Measurements from ENCODE around the gene ZNF385A. TPM values are rescaled to one million over a fixed set of nuclear protein-coding genes. Genes with fewer than 3 reads are reported as not detected.

Gene ZNF385A
- total RNA-seq, 1 experiment from 2014 or later, result 5.7 TPM

- Histone ChIP-seq H3K79me1 (ENCODE audit: insufficient read depth, low read depth, low read length, poor library complexity, severe bottlenecking) (no peaks in the 10 kb centered on the region), H3K18ac (ENCODE audit: insufficient read length, low read depth, low read length) (no peak overlapping the region), H3K4ac (ENCODE audit: low read depth, low read length) (no peak overlapping the region), H2BK5ac (ENCODE audit: insufficient read length, low read length) (no peak overlapping the region), H2BK20ac (ENCODE audit: low read depth, low read length, poor library complexity, severe bottlenecking) (no peak overlapping the region), H2BK12ac (ENCODE audit: insufficient read length, low read depth, low read length) (no peak overlapping the region), H3K27me3 (ENCODE audit: insufficient read depth, low read length) (no peaks in the 10 kb centered on the region), H2BK15ac (ENCODE audit: low read depth, low read length) (no peak overlapping the region), H4K91ac (ENCODE audit: insufficient read length, low read depth, low read length) (no peak overlapping the region), H3K4me2 (ENCODE audit: insufficient read depth, insufficient read length, low read length) (no peak overlapping the region), H3K14ac (ENCODE audit: insufficient read depth, low read length) (no peak overlapping the region), H3K23ac (ENCODE audit: insufficient read length, low read depth, low read length) (no peak overlapping the region), H4K20me1 (ENCODE audit: control insufficient read depth, insufficient read depth, insufficient read length) (no peaks in the 10 kb centered on the region), H3K56ac (ENCODE audit: insufficient read length, low read depth, low read length) (no peak overlapping the region), H3K9ac (ENCODE audit: extremely low read depth, insufficient read length, low read length) (no peak overlapping the region), H3K9me3 (ENCODE audit: control insufficient read depth, low read depth, low read length) (no peaks in the 10 kb centered on the region), H3T11ph (ENCODE audit: low read length) (no peak overlapping the region), H2BK120ac (ENCODE audit: low read depth, low read length, poor library complexity, severe bottlenecking) (no peak overlapping the region), H2AK5ac (ENCODE audit: insufficient read length, low read length) (no peak overlapping the region), H3K79me2 (ENCODE audit: insufficient read depth, low read length) (no peaks in the 10 kb centered on the region), H4K5ac (ENCODE audit: insufficient read length, low read depth, low read length) (no peak overlapping the region), H3K27ac (ENCODE audit: insufficient read length, low read depth, low read length) (no peak overlapping the region), H4K8ac (replicated peaks; ENCODE audit: insufficient read length, low read depth, low read length) (no peak overlapping the region), H3K4me1 (ENCODE audit: insufficient read depth, low read length) (no peaks in the 10 kb centered on the region), H3K23me2 (ENCODE audit: insufficient read length, low read depth, low read length, poor library complexity, severe bottlenecking) (no peaks in the 10 kb centered on the region), H2AFZ (ENCODE audit: low read length) (no peak overlapping the region)
- H3K36me3 Mint-ChIP-seq (ENCODE audit: insufficient read depth in 1 of 3, low read depth in 3 of 3), result peaks cover 11 to 30% (median 22%) of the 10 kb centered on the region in 3 experiments
- H3K4me3 Mint-ChIP-seq, result no peak overlapping the region
- no peak overlapping the region for H3K27ac Mint-ChIP-seq
- peaks cover 1% of the 10 kb centered on the region; the same call in 1 of the 2 replicates for H3K27me3 Mint-ChIP-seq (ENCODE audit: low read depth)
- H3K4me1 Mint-ChIP-seq, result peaks cover 3 to 7% of the 10 kb centered on the region in 2 experiments
- TF ChIP-seq, protein P1, sequence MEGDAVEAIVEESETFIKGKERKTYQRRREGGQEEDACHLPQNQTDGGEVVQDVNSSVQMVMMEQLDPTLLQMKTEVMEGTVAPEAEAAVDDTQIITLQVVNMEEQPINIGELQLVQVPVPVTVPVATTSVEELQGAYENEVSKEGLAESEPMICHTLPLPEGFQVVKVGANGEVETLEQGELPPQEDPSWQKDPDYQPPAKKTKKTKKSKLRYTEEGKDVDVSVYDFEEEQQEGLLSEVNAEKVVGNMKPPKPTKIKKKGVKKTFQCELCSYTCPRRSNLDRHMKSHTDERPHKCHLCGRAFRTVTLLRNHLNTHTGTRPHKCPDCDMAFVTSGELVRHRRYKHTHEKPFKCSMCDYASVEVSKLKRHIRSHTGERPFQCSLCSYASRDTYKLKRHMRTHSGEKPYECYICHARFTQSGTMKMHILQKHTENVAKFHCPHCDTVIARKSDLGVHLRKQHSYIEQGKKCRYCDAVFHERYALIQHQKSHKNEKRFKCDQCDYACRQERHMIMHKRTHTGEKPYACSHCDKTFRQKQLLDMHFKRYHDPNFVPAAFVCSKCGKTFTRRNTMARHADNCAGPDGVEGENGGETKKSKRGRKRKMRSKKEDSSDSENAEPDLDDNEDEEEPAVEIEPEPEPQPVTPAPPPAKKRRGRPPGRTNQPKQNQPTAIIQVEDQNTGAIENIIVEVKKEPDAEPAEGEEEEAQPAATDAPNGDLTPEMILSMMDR (conservative IDR thresholded peaks at IDR 0.05), result peak; percentile 97
- DNase-seq, result peak; percentile 84
- H3K9me3 Mint-ChIP-seq, result no peaks in the 10 kb centered on the region
- WGBS (ENCODE audit: extremely low coverage, insufficient read length, low lambda C conversion rate), result no CpG with 5 or more reads among the region's 11 CpGs
These were observed 19.8 kb upstream of the ZNF385A start for GRCh38 chr12:54404061-54405004.
